ENCODE measurements around the gene PRRT1B.

The PRRT1B gene

DNA sequence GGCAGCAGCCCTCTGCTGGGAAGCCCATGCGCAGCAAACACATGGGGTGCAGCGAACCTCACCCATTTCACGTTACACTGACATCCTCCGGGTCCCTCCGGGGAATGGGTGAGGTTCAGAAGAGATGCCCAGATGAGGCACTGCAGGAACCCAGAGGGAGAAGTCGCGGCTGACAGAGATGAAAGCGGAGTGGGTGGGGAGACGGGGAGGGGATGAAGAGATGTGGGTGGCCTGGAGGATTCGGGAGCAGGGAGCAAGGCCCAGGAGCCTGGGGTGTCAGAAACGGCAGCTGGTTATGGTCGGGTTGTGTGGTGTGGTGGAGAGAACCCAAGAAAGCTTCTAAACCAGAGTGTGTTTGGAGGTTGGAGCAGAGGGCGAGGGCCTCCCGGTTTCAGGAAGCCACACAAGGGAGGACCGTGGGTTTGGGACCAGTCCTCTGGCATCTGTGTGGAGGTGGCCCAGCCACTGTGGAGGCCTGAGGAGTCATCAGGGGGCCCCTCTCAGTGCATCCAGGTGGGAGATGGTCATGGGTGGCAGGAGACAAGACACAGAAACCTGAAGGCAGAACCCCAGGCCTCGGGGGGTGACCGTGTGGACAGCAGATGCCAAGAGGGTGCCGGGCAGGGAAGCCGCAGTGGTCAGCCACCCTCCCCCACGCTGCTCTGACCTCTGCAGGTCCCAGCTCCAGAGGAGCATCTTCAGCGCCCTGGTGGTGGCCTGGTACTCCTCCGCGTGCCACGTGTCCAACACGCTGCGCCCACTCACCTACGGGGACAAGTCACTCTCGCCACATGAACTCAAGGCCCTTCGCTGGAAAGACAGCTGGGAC is 22.9 kb upstream of the PRRT1B start:
- DNase-seq (ENCODE audit: low read depth), result no peak
- TF ChIP-seq, protein P1, sequence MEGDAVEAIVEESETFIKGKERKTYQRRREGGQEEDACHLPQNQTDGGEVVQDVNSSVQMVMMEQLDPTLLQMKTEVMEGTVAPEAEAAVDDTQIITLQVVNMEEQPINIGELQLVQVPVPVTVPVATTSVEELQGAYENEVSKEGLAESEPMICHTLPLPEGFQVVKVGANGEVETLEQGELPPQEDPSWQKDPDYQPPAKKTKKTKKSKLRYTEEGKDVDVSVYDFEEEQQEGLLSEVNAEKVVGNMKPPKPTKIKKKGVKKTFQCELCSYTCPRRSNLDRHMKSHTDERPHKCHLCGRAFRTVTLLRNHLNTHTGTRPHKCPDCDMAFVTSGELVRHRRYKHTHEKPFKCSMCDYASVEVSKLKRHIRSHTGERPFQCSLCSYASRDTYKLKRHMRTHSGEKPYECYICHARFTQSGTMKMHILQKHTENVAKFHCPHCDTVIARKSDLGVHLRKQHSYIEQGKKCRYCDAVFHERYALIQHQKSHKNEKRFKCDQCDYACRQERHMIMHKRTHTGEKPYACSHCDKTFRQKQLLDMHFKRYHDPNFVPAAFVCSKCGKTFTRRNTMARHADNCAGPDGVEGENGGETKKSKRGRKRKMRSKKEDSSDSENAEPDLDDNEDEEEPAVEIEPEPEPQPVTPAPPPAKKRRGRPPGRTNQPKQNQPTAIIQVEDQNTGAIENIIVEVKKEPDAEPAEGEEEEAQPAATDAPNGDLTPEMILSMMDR (IDR thresholded peaks at IDR 0.05; ENCODE audit: control insufficient read depth, extremely low read depth, insufficient read depth), result no peak
- no peak overlapping the region for H3K4me3 ChIP-seq (ENCODE audit: low read depth, low read length)

DNA sequence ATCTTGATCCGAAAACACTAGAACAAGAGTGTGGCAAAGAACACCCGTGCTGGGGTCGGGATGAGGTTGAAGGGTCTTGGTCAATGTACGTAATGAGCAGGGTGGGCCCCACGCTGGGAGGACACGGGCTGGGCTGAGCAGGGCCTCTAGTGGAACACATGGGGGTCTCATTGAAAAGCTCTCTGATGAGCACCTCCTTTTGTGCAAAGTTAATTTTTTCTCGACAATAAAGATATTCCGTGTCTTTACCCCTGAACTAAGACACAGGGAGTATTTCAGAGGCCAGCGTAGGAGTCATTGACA is 22.3 kb upstream of the PRRT1B start:
- DNase-seq (ENCODE audit: low read depth), result no peak
- TF ChIP-seq, protein P1 (IDR thresholded peaks at IDR 0.05; ENCODE audit: control insufficient read depth, extremely low read depth, insufficient read depth), result no peak
- no peak overlapping the region for H3K4me3 ChIP-seq (ENCODE audit: low read depth, low read length)

DNA sequence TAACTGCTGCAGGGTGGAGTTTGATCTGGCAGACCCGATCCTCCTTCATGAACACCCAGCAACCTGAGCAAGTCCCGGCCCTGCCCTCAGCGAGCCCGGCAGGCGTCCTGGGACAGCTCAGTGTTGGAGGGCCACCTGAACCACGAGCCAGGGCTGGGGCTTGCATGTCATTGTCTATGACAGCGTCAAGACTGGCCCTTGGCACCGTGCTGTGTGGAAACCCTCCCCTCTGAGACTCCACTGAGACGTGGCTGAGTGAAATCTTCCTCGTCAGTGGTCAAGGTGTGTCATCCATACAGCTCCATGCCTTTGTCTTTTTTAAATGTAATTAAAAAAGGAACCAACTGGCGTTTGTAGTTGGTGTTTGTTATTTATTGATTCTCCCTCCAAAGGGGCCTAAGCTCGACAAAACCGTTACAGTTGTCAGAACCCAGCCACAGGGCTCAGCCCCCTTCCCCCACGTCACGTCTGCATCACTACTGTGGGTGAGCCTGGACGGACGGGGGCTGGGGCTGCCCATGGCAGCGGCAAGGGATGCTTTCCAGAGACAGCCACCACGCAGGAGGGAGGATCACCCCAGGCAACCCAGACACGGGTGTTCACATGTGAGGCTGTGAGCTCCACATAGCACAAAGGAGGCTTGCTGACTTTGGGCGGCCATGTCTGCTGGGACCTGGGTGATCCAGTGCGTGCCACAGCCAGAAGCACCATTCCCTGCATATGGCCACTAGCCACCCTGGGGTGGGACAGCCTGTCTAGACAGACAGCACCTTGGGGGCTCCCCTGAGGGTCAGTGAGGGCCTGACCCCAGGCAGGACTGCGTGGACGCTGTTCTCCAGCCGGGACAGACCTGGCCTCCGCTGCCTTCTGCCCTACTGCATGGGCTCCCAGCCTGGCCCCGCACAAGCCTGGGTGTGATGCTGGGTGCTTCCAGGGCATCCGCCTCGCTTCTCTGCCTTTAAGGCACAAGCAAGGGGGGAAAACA is 21.6 kb upstream of the PRRT1B start:
- DNase-seq (ENCODE audit: low read depth), result no peak
- TF ChIP-seq, protein P1 (IDR thresholded peaks at IDR 0.05; ENCODE audit: control insufficient read depth, extremely low read depth, insufficient read depth), result no peak
- no peak overlapping the region for H3K4me3 ChIP-seq (ENCODE audit: low read depth, low read length)

DNA sequence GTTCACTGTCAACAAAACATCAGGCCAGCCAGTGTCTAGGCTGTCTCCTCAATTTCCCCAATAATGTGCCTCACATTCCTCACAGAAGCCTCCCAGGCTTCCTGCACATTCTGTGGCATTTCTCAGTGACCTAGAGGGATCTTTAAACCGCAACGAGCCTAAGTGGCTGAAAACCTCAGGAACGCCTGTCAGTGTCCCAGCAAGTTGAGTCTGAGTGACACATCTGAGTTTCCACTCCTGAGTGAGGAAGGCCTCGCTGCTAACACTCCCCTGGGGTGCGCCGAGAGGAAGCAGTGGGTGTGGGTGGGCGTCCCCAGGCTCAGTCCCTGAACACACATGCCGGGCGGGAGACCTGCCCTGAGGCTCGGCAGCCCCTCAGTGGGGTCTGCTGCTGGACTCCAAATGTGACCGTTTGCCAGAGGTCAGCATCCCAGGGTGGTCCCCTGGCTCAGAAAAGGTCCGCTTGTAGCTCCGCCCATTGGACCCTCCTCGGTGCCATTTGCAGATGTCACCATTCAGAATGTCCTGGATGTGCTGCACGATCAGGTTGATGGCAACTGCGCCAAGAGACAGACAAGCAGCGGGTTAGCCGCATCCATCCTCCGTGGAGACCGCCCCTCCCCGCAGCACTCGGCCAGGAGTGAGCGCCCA is 20.5 kb upstream of the PRRT1B start:
- no peak for DNase-seq (ENCODE audit: low read depth)
- TF ChIP-seq, protein P1 (IDR thresholded peaks at IDR 0.05; ENCODE audit: control insufficient read depth, extremely low read depth, insufficient read depth), result no peak
- no peak overlapping the region for H3K4me3 ChIP-seq (ENCODE audit: low read depth, low read length)

DNA sequence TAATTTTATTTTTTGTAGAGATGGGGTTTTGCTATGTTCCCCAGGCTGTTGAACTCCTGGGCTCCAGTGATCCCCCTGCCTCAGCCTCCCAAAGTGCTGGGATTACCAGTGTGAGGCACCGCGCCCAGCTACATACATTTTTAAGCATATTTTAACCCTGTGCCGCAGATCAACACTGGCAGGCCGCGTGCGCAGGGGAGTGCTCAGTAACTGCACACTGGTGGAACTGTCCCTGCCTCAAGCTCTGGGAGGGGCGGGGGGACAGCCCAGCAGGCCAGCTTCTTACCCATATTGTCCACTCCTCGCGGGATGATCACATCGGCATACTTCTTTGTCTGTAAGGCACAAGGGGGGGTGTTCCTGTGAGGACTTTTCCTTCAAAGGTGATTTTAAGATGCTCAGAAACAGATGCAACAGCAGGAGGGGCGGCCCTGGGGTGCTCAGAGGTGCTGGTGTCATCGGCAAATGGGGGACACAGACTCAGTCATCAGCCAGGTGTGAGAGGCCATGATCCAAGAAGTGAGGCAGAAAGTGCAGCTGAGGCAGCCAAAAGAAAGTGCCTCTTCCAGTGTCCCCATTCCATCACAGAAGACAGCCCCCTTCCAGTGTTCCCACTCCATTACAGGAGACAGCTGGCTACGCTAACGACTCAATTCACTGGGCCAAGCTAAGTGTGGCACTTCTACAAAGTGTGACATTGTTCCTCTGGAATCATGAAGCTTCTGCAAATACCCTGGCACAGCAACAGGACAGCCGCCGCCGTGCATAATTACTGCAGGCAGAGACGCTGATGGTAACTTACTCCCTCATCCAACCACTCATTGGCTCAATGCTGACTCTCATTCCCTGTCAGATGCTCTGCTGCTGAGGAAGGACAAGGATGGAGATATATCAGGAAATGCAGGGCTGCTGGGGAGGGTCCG is 19.4 kb upstream of the PRRT1B start:
- TF ChIP-seq, protein P1 (IDR thresholded peaks at IDR 0.05; ENCODE audit: control insufficient read depth, extremely low read depth, insufficient read depth), result no peak
- H3K4me3 ChIP-seq (ENCODE audit: low read depth, low read length), result no peak overlapping the region
- no peak for DNase-seq (ENCODE audit: low read depth)

DNA sequence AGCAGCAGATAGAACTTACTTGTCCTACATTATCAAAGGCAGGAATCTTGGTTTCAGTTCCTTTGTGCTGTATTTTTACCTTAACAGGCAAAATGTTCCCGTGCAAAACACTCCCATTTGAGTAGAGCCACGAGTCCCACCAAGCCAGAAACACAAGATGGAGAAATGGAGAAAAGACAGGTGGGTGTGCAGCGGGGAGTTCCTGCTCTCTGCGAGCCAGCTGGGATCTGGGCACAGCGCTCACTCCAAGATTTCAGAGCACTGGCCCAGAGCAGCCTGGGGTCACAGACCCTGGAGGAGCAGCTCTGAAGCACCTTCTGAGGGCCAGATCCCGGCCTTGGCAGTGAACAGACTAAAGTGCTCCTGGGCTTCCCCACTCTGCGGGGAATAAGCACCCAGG is 17.1 kb upstream of the PRRT1B start:
- no peak for DNase-seq (ENCODE audit: low read depth)
- TF ChIP-seq, protein P1 (IDR thresholded peaks at IDR 0.05; ENCODE audit: control insufficient read depth, extremely low read depth, insufficient read depth), result no peak

More for the DNA sequence above, 17.1 kb upstream of the PRRT1B start:
- H3K4me3 ChIP-seq (ENCODE audit: low read depth, low read length), result no peak overlapping the region

Measured in LNCaP clone FGC (cell line).